Activated T-cell treated with anti-CD3 and anti-CD28 coated beads, Interleukin-2, amount 50 U/mL, for 24 hours (primary cell): ENCODE results near the gene UTP11.

Experiments
- DNase-seq: peaks from one replicate; pipeline ENCODE4 v3.0.0-alpha.2; 2020
- H3K27ac Mint-ChIP-seq: 2 replicates; pipeline ENCODE4 v1.8.0; 2020; ENCODE audit warnings: mild to moderate bottlenecking, mixed read lengths
- H3K27me3 Mint-ChIP-seq: 2 replicates; pipeline ENCODE4 v1.8.0; 2020; ENCODE audit warnings: mixed read lengths
- H3K36me3 Mint-ChIP-seq: 2 replicates; pipeline ENCODE4 v1.8.0; 2020; ENCODE audit warnings: low read depth, mixed read lengths
- H3K4me1 Mint-ChIP-seq: 2 replicates; pipeline ENCODE4 v1.8.0; 2020; ENCODE audit warnings: low read depth, mixed read lengths
- H3K4me3 Mint-ChIP-seq: 2 replicates; pipeline ENCODE4 v1.8.0; 2020; ENCODE audit warnings: mild to moderate bottlenecking, moderate library complexity, mixed read lengths
- H3K9me3 Mint-ChIP-seq: 2 replicates; pipeline ENCODE4 v1.8.0; 2020; ENCODE audit warnings: mixed read lengths

Gene UTP11

GRCh38 chr1:38060498-38060897 is 48.0 kb downstream of the UTP11 start:
- Mint-ChIP-seq H3K4me3 (no peak overlapping the region), H3K27ac (no peak overlapping the region), H3K4me1 (peaks cover 9% of the 10 kb centered on the region), H3K36me3 (no peaks in the 10 kb centered on the region), H3K9me3 (no peaks in the 10 kb centered on the region), H3K27me3 (peaks cover 16% of the 10 kb centered on the region)
- DNase-seq, result no peak

GRCh38 chr1:38061290-38061689 is 48.8 kb downstream of the UTP11 start:
- H3K36me3 Mint-ChIP-seq, result no peaks in the 10 kb centered on the region
- peaks cover 9% of the 10 kb centered on the region for H3K4me1 Mint-ChIP-seq
- no peak overlapping the region for H3K27ac Mint-ChIP-seq
- H3K4me3 Mint-ChIP-seq, result no peak overlapping the region
- no peak for DNase-seq
- H3K27me3 Mint-ChIP-seq, result peaks cover 16% of the 10 kb centered on the region
- no peaks in the 10 kb centered on the region for H3K9me3 Mint-ChIP-seq

GRCh38 chr1:38061883-38062328 is 49.4 kb downstream of the UTP11 start:
- Mint-ChIP-seq H3K4me1 (peaks cover 9% of the 10 kb centered on the region), H3K36me3 (no peaks in the 10 kb centered on the region), H3K27ac (peak overlapping the region; percentile 37), H3K4me3 (peak overlapping the region; percentile 31), H3K9me3 (no peaks in the 10 kb centered on the region), H3K27me3 (peaks cover 16% of the 10 kb centered on the region)
- DNase-seq, result no peak

DNA sequence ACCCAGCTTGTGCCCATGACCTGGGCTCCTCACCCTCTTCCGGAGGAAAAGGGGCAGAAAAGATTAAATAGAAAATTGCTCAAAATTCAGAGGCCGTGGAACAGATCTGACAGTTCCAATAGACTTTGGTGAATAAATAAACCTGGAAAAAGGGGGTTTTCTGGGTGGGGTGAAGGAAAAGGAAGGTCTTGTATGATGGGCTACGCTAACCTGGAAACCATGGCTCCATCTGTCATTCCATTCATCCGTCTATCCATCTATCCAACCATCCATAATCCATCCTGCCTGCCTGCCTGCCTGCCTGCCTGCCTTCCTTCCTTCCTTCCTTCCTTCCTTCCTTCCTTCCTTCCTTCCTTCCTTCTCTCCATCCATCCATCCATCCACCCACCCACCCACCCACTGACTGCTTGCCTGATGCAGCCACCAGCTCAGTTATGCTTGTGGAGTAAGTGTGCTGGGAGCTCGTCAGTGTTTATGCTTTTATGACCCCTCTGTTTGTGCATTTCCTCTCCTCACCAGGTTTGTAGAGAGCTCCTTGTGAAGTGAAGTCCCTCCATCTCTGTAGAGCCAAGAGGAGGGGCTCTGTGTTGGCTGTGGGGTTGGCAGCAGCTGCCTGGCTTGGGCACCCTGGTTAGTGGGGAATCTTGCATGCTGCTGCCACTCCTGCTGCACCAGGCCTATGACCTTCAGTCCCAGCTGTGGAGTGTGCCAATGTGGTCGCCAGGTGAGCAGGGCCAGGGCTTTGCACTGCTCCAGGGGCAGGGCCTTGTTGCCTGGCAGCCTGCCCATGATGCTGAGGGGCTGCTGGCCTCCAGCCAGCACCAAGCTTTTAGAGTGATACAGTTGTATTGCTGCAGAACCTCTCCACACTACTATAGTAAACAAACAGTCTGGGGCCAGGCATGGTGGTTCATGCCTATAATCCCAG is 50.1 kb downstream of the UTP11 start:
- Mint-ChIP-seq H3K27me3 (peaks cover 21% of the 10 kb centered on the region), H3K4me1 (peaks cover 9% of the 10 kb centered on the region), H3K9me3 (no peaks in the 10 kb centered on the region), H3K27ac (peak overlapping the region; percentile 37), H3K36me3 (no peaks in the 10 kb centered on the region), H3K4me3 (no peak overlapping the region)
- no peak for DNase-seq

DNA sequence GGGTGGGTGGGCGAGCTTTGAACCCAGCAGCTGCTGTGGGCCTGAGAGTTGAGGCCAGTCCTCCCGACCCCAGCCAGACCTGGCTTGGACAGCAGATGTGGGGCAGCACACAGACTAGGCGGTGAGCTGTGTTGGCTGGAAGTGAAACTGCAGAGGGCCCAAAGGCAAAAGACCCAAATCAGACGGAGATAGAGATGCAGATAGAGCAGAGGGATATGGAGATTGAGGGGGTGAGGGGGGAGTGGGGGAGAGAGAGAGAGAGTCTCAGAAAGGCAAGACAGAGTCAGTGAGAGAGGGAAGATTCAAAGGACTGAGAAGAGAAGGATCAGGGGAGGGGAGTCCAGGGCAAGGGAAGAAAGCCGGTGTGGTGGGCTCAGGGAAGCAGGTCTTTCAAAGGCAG is 51.1 kb downstream of the UTP11 start:
- H3K36me3 Mint-ChIP-seq, result no peaks in the 10 kb centered on the region
- no peak overlapping the region for H3K4me3 Mint-ChIP-seq
- H3K27me3 Mint-ChIP-seq, result peaks cover 27% of the 10 kb centered on the region
- DNase-seq, result no peak
- no peak overlapping the region for H3K27ac Mint-ChIP-seq
- H3K9me3 Mint-ChIP-seq, result no peaks in the 10 kb centered on the region
- peaks cover 9% of the 10 kb centered on the region for H3K4me1 Mint-ChIP-seq

DNA sequence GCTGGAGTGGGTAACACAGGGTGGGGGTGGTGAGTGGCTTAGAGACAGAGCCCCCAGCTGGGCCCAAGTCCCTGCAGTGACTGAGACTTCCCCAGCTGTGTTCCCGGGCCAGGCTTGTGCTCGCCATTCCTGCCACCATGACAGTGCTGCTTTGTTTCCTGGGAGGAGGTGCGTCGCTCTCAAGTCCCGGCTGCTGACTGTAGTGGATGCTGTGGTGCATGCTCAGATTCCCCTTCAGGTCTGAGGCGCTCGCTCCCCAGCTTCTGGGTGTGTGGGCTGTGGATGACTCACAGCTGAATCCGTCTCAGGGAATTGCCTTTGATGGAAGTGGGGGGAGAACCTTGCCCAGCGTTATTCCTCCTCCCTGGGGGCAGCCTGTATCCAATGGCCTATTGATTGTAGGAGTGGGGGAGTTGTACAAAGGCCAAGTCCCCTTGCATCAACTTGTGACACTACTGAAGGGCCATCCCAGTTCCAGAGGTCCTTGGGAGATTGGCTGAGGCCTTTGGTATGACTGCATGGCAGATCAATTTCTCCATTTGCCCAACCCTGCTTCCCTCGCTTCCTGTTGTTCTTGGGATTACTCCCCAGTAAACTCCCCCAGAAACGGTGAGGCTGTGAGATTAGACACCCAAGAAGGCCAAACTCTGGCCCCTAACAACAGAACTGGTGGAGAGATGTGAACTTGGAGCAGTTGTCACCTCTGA is 51.8 kb downstream of the UTP11 start:
- Mint-ChIP-seq H3K9me3 (no peaks in the 10 kb centered on the region), H3K36me3 (no peaks in the 10 kb centered on the region), H3K4me1 (peaks cover 9% of the 10 kb centered on the region), H3K27ac (no peak overlapping the region), H3K27me3 (peaks cover 33% of the 10 kb centered on the region), H3K4me3 (no peak overlapping the region)
- no peak for DNase-seq

GRCh38 chr1:38068220-38068979 is 55.9 kb downstream of the UTP11 start:
- Mint-ChIP-seq H3K36me3 (no peaks in the 10 kb centered on the region), H3K27ac (no peak overlapping the region), H3K4me3 (no peak overlapping the region), H3K27me3 (peaks cover 43% of the 10 kb centered on the region), H3K9me3 (no peaks in the 10 kb centered on the region), H3K4me1 (no peaks in the 10 kb centered on the region)
- no peak for DNase-seq

DNA sequence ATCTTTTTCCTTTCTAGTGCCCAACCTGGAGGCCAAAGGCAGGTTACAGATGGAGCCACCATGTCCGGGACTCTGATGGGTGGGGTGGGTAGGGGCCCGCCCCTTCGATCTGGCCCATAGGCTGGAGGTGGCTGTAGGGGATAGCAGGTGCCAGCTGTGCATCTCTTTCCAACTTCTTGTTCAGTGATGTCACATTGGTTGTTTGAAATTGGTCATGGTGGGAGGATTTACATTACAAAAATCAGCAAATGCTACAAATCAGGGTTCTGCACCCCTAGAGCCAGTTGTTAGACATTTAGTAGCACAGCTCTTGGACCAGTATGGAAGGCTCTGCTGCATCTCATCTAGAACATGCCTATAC is 56.4 kb downstream of the UTP11 start:
- H3K9me3 Mint-ChIP-seq, result no peaks in the 10 kb centered on the region
- no peaks in the 10 kb centered on the region for H3K36me3 Mint-ChIP-seq
- no peaks in the 10 kb centered on the region for H3K4me1 Mint-ChIP-seq
- DNase-seq, result no peak
- peaks cover 47% of the 10 kb centered on the region for H3K27me3 Mint-ChIP-seq
- no peak overlapping the region for H3K27ac Mint-ChIP-seq
- no peak overlapping the region for H3K4me3 Mint-ChIP-seq

GRCh38 chr1:38071312-38072256 is 59.0 kb downstream of the UTP11 start:
- H3K36me3 Mint-ChIP-seq, result no peaks in the 10 kb centered on the region
- no peaks in the 10 kb centered on the region for H3K4me1 Mint-ChIP-seq
- no peaks in the 10 kb centered on the region for H3K9me3 Mint-ChIP-seq
- no peak for DNase-seq
- no peak overlapping the region for H3K4me3 Mint-ChIP-seq
- H3K27me3 Mint-ChIP-seq, result peaks cover 68% of the 10 kb centered on the region
- no peak overlapping the region for H3K27ac Mint-ChIP-seq

GRCh38 chr1:38072858-38073257 is 60.3 kb downstream of the UTP11 start:
- Mint-ChIP-seq H3K27ac (no peak overlapping the region), H3K9me3 (no peaks in the 10 kb centered on the region), H3K36me3 (no peaks in the 10 kb centered on the region), H3K27me3 (peaks cover 63% of the 10 kb centered on the region), H3K4me1 (no peaks in the 10 kb centered on the region), H3K4me3 (no peak overlapping the region)
- no peak for DNase-seq

DNA sequence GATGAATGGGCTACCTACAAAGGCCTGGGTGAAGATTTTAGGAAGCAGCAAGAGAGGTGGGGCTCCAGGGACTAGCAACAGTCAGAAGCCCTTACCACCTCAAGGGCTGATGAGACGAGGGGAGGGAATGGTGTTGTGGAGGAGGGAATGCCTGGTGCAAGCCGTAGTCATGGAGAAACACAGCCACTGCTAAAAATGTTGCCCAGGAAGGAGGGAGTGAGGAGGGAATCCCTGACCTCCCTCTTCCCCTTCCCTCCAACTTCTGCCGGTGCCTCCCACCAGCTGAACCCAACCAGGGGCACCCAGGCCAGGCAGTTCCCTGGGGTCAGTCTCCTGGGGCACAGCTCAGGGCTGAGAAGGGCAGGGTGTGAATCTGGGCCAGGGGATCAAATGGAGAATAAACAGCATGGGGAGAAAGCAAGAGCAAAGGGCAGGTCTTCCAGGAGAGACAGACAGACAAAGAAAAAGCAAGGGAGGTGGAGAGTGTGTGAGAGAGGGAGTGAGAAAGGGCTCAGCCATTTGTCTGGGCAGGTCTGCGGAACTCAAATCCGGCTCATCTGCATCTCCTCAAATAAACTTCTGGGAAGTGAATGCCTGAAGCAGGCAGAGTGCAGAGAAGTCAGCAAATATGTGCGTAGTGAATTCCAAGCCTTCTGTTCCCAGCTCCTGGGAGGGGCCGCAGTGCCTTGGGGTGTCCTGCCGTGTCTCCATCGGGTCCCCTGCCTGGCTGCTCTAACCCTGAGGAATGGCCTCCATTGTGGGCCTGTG is 61.2 kb downstream of the UTP11 start:
- Mint-ChIP-seq H3K4me1 (no peaks in the 10 kb centered on the region), H3K9me3 (no peaks in the 10 kb centered on the region), H3K27me3 (peaks cover 57% of the 10 kb centered on the region), H3K27ac (no peak overlapping the region), H3K36me3 (no peaks in the 10 kb centered on the region), H3K4me3 (no peak overlapping the region)
- DNase-seq, result no peak

- Mint-ChIP-seq H3K4me3 (no peak overlapping the region), H3K9me3 (no peaks in the 10 kb centered on the region), H3K27me3 (peaks cover 53% of the 10 kb centered on the region), H3K36me3 (no peaks in the 10 kb centered on the region), H3K27ac (no peak overlapping the region), H3K4me1 (no peaks in the 10 kb centered on the region)
- DNase-seq, result no peak
Observed at GRCh38 chr1:38074302-38074677, 61.8 kb downstream of the UTP11 start.
